Uterus (tissue), 2 donors: ENCODE data around the gene STAB2.

ENCODE experiments used
- POLR2A ChIP-seq, 2 donors: fragments of 450-650 bp; IDR thresholded peaks; one replicate each; pipeline ENCODE4 v1.6.1; 2016; ENCODE audit warnings: antibody characterized with exemption in 2 of 2, mild to moderate bottlenecking in 1 of 2, moderate library complexity in 1 of 2
- TF ChIP-seq, protein P1 (sequence below), 4 experiments: fragments of 200-600 bp in 2 of 4; fragments of 450-650 bp in 2 of 4; sonication (generic) in 2 of 4; IDR thresholded peaks; one replicate each; pipeline ENCODE4 v1.5.1; 2016 to 2019; ENCODE audit warnings: antibody characterized with exemption in 4 of 4, mild to moderate bottlenecking in 2 of 4, moderate library complexity in 1 of 4

DNA sequence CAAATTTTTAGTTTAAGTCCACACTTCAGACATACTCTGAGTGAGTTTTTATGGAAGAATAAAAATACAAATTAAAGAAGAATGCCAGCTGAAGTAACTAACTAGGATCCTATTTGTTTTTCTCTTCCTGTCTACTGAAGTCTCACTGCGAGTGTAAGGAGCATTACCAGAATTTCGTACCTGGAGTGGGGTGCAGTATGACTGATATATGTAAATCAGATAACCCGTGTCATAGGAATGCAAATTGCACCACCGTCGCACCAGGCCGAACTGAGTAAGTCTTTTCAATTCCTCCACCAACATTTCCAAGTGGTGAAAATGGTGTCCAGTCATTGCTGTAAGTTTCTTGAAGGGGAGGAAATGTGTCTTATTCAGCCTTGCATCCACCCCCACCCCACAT lies 52.9 kb downstream of the STAB2 start:
- TF ChIP-seq, protein P1, sequence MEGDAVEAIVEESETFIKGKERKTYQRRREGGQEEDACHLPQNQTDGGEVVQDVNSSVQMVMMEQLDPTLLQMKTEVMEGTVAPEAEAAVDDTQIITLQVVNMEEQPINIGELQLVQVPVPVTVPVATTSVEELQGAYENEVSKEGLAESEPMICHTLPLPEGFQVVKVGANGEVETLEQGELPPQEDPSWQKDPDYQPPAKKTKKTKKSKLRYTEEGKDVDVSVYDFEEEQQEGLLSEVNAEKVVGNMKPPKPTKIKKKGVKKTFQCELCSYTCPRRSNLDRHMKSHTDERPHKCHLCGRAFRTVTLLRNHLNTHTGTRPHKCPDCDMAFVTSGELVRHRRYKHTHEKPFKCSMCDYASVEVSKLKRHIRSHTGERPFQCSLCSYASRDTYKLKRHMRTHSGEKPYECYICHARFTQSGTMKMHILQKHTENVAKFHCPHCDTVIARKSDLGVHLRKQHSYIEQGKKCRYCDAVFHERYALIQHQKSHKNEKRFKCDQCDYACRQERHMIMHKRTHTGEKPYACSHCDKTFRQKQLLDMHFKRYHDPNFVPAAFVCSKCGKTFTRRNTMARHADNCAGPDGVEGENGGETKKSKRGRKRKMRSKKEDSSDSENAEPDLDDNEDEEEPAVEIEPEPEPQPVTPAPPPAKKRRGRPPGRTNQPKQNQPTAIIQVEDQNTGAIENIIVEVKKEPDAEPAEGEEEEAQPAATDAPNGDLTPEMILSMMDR (IDR thresholded peaks at IDR 0.05), result no peak
- no peak for TF ChIP-seq POLR2A (IDR thresholded peaks at IDR 0.05)
